Nephron (organoid): Measurements from ENCODE around the gene GPHB5.

Source experiments
- H3K27ac Mint-ChIP-seq, 3 experiments: 2 replicates each; pipeline ENCODE4 v1.8.0; 2020; ENCODE audit warnings: mixed read lengths in 3 of 3, mild to moderate bottlenecking in 2 of 3, moderate library complexity in 1 of 3
- H3K27me3 Mint-ChIP-seq: 2 replicates; pipeline ENCODE4 v1.8.0; 2021; ENCODE audit warnings: low read depth, mild to moderate bottlenecking, moderate library complexity, mixed read lengths
- H3K36me3 Mint-ChIP-seq: 2 replicates; pipeline ENCODE4 v1.8.0; 2020; ENCODE audit warnings: low read depth, mixed read lengths
- H3K4me1 Mint-ChIP-seq: 2 replicates; pipeline ENCODE4 v1.8.0; 2020; ENCODE audit warnings: mixed read lengths
- H3K4me3 Mint-ChIP-seq, 3 experiments: 2 replicates each; pipeline ENCODE4 v1.8.0; 2020; ENCODE audit warnings: mild to moderate bottlenecking in 3 of 3, mixed read lengths in 3 of 3, moderate library complexity in 2 of 3
- H3K9me3 Mint-ChIP-seq: 2 replicates; pipeline ENCODE4 v1.8.0; 2020; ENCODE audit warnings: mixed read lengths
- CTCF ChIP-seq, 3 experiments: fragments of 200-600 bp; sonication (generic); IDR thresholded peaks; one replicate each; pipeline ENCODE4 v1.5.0; 2021; ENCODE audit warnings: antibody characterized with exemption in 3 of 3; ENCODE audit not compliant: unreplicated experiment in 3 of 3

GPHB5 gene

GRCh38 chr14:63290741-63291430 is 27.8 kb downstream of the GPHB5 start:
- H3K4me3 Mint-ChIP-seq = no peak overlapping the region
- H3K27me3 Mint-ChIP-seq = no peaks in the 10 kb centered on the region
- TF ChIP-seq CTCF (IDR thresholded peaks at IDR 0.05; ENCODE audit: unreplicated experiment in 3 of 3) = no peak
- H3K9me3 Mint-ChIP-seq = peaks cover 6% of the 10 kb centered on the region
- H3K4me1 Mint-ChIP-seq = no peaks in the 10 kb centered on the region
- H3K27ac Mint-ChIP-seq = no peak overlapping the region
- H3K36me3 Mint-ChIP-seq = peaks cover 36% of the 10 kb centered on the region

- H3K36me3 Mint-ChIP-seq = peaks cover 28% of the 10 kb centered on the region
- H3K27ac Mint-ChIP-seq = no peak overlapping the region
- H3K27me3 Mint-ChIP-seq = no peaks in the 10 kb centered on the region
- no peaks in the 10 kb centered on the region for H3K4me1 Mint-ChIP-seq
- TF ChIP-seq CTCF (IDR thresholded peaks at IDR 0.05; ENCODE audit: unreplicated experiment in 3 of 3) = no peak
- H3K4me3 Mint-ChIP-seq = no peak overlapping the region
- H3K9me3 Mint-ChIP-seq = peaks cover 3% of the 10 kb centered on the region
Observed at GRCh38 chr14:63288853-63289252, 29.9 kb downstream of the GPHB5 start.

GRCh38 chr14:63287666-63288483 is 30.9 kb downstream of the GPHB5 start:
- no peak for TF ChIP-seq CTCF (IDR thresholded peaks at IDR 0.05; ENCODE audit: unreplicated experiment in 3 of 3)
- Mint-ChIP-seq H3K27ac (no peak overlapping the region), H3K27me3 (no peaks in the 10 kb centered on the region), H3K9me3 (no peaks in the 10 kb centered on the region), H3K4me3 (no peak overlapping the region), H3K36me3 (peaks cover 19% of the 10 kb centered on the region), H3K4me1 (no peaks in the 10 kb centered on the region)

GRCh38 chr14:63286071-63286470 is 32.7 kb downstream of the GPHB5 start:
- TF ChIP-seq CTCF (IDR thresholded peaks at IDR 0.05; ENCODE audit: unreplicated experiment in 3 of 3) = no peak
- Mint-ChIP-seq H3K4me3 (no peak overlapping the region), H3K27ac (no peak overlapping the region), H3K36me3 (peaks cover 5% of the 10 kb centered on the region), H3K9me3 (no peaks in the 10 kb centered on the region), H3K4me1 (no peaks in the 10 kb centered on the region), H3K27me3 (no peaks in the 10 kb centered on the region)

GRCh38 chr14:63283884-63284248 is 34.9 kb downstream of the GPHB5 start:
- peaks cover 3% of the 10 kb centered on the region for H3K36me3 Mint-ChIP-seq
- H3K27me3 Mint-ChIP-seq = no peaks in the 10 kb centered on the region
- H3K9me3 Mint-ChIP-seq = no peaks in the 10 kb centered on the region
- TF ChIP-seq CTCF (IDR thresholded peaks at IDR 0.05; ENCODE audit: unreplicated experiment in 3 of 3) = no peak
- H3K27ac Mint-ChIP-seq = no peak overlapping the region
- H3K4me3 Mint-ChIP-seq = no peak overlapping the region
- no peaks in the 10 kb centered on the region for H3K4me1 Mint-ChIP-seq
